Stimulated activated CD8-positive, alpha-beta memory T cell treated with anti-CD3 and anti-CD28 coated beads, Interleukin-12 subunit alpha, Interleukin-12 subunit beta, amount 100 ng/mL, for 4 hours (primary cell): ENCODE measurements around the gene TOR4A.
"Not testable (repeated sequence)": the region's sequence is repeated elsewhere in the genome, so short reads cannot be mapped to it uniquely, and the experiment has no call there.

Source experiments
- DNase-seq: peaks from one replicate; pipeline ENCODE4 v3.0.0-alpha.2; 2020; ENCODE audit warnings: low read depth

Gene TOR4A

DNA sequence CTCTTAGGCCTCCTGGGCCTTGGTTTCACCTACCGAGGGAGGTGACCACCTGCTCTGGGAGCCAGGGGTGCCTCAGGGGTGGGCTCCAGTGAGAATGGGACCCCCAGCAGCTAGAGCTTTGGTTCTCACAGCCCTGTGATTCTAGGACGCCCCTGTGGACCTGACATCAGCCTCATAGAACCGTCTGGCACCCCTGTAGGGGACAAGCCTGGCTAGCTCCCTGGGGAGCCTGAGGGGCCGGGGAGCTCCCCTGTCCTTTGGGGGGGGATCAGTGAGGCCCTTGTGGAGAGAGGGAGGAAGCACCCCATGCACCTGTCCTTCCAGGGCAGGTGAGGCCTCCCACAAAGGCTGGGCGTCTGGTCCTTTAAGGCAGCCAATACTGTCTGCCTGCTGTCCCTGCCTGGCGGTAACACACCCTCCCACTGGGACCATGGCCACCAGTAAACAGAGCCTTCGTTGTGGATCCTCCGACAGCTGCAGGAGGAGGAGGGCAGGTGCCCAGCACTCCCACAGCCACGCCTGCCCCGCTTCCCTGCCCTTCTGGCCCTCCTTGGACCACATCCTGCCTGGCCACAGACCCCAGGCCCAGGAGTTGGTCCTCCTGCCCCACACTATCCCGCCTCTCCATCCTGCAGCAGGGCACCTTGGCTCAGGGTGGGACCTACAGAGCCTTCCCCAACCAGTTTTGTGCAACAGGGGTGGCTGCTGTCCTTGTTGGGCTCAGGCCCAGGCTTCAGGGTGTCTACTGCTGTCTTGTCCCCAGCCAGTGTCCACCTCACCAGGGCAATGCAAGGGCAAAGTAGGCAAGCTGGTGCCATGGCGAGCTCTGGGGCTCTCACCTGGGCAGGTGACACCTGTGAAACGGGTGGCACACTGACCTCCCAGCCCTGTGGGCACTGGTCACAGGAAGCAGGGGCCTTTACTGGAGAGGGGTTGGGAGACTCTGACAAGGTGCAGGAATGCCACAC, 39.5 kb upstream of the TOR4A start:
- DNase-seq, result no peak

GRCh38 chr9:137239541-137240200, 37.9 kb upstream of the TOR4A start:
- not testable (repeated sequence) for DNase-seq

- DNase-seq, result peak; percentile 68
Observed at GRCh38 chr9:137240318-137240840, 37.1 kb upstream of the TOR4A start.

GRCh38 chr9:137240841-137241489, 36.6 kb upstream of the TOR4A start, which contains the start of gene TUBB4B:
Gene TUBB4B (plus strand): TSS chr9:137241287. CDS start chr9:137241361, 74 bp downstream.
- peak; percentile 92 for DNase-seq

- peak; percentile 65 for DNase-seq
Observed at GRCh38 chr9:137241490-137242268, 35.8 kb upstream of the TOR4A start.

DNA sequence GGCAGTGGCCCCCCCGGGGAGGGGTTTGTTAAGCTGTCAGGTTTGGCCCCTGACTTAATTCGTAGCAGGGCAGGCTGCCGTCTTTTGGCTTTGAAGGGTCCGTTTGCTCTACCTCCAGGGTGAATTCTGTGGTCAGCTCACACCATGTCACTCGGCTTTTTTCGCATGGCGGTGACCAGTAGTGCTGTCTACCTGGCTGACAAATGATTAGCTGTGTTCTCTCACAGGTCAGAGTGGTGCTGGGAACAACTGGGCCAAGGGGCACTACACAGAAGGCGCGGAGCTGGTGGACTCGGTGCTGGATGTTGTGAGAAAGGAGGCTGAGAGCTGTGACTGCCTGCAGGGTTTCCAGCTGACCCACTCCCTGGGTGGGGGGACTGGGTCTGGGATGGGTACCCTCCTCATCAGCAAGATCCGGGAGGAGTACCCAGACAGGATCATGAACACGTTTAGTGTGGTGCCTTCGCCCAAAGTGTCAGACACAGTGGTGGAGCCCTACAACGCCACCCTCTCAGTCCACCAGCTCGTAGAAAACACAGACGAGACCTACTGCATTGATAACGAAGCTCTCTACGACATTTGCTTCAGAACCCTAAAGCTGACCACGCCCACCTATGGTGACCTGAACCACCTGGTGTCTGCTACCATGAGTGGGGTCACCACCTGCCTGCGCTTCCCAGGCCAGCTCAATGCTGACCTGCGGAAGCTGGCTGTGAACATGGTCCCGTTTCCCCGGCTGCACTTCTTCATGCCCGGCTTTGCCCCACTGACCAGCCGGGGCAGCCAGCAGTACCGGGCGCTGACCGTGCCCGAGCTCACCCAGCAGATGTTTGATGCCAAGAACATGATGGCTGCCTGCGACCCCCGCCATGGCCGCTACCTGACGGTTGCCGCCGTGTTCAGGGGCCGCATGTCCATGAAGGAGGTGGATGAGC, 35.0 kb upstream of the TOR4A start:
- no peak for DNase-seq

DNA sequence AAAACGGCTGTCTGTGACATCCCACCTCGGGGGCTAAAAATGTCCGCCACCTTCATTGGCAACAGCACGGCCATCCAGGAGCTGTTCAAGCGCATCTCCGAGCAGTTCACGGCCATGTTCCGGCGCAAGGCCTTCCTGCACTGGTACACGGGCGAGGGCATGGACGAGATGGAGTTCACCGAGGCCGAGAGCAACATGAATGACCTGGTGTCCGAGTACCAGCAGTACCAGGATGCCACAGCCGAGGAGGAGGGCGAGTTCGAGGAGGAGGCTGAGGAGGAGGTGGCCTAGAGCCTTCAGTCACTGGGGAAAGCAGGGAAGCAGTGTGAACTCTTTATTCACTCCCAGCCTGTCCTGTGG, 34.3 kb upstream of the TOR4A start:
- DNase-seq, result not testable (repeated sequence)

DNA sequence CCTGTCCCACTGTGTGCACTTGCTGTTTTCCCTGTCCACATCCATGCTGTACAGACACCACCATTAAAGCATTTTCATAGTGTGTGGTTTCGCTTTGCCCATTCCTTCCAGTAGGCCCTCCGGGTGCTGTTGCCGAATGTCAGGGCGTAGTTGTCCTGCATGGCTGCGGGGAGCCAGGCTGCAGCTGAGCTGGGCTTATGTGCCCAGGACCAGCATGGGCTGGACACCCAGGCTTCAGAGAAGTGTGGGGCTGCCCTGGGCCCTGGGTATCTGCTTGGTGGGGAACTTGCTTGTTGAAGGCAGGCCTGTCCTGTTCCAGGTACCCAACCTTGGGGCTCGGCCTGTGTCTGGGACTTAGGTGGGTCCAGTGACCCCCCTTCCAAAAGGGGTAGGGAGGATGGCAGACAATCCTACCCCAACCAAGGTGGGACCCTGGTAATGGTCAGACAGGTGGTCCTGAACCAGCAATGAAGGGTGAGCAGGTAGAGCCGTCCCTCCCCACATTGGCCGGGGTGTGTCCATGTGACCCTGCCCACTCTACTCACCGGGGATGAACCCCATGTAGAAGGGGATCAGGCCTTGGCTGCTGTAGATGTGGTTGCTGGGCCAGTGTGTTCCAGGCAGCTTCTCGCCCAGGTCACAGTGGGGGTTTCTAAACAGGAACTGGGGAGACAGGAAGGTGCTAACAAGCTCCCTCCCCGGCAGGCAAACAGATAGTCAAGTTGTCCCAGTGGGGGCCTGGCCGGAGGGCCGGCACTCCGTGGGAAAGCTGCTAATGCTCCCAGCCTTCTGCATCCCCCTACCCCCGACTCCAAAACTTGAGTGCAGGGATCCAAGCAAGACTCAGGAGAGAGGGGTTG, 33.7 kb upstream of the TOR4A start:
- no peak for DNase-seq

DNA sequence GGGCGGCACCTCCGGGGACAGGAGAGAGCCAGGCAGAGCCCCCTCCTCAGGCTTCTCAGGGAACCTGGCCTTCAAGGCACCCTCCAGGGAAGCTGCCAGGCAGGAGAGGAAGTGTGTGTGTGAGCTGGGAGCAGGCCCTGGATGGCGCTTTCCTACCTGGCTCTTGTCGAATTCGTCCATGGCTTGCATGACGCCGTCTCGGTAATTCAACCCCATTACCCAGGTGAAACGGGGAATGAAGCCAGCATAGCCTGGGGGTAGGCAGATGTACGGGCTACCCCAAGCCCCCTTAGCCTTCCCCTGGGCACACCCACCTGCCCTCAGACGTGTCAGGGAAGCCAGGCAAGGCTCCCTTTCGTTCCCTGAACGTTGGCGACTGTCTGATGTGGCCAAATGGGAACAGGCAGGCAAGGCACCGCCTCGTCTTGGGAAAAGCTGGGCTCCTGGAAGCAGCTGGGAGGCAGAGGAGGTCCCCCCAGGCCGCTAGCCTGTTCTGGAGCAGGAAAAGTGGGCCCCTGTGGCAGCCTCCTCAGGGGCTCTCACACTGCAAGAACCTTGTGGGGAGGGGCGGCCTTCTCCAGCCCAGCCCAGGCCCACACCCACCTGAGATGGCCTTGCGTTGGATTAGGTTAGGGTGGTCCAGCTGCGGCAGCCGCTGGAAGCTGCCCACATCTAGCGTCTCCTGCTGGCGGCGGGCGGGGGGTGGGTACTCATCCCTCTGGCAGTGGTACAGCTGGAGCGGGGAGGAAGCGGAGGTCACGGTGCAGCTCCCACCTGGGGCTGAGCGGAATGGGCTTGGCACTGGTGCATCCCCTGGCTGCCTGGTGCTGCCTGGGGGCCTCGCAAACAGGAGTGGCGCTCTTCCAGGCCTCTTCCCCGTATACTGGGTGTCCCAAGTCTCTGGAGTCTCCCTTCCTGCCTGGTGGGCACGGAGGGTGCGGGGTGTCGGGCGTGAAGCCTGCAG, 32.8 kb upstream of the TOR4A start:
- no peak for DNase-seq

DNA sequence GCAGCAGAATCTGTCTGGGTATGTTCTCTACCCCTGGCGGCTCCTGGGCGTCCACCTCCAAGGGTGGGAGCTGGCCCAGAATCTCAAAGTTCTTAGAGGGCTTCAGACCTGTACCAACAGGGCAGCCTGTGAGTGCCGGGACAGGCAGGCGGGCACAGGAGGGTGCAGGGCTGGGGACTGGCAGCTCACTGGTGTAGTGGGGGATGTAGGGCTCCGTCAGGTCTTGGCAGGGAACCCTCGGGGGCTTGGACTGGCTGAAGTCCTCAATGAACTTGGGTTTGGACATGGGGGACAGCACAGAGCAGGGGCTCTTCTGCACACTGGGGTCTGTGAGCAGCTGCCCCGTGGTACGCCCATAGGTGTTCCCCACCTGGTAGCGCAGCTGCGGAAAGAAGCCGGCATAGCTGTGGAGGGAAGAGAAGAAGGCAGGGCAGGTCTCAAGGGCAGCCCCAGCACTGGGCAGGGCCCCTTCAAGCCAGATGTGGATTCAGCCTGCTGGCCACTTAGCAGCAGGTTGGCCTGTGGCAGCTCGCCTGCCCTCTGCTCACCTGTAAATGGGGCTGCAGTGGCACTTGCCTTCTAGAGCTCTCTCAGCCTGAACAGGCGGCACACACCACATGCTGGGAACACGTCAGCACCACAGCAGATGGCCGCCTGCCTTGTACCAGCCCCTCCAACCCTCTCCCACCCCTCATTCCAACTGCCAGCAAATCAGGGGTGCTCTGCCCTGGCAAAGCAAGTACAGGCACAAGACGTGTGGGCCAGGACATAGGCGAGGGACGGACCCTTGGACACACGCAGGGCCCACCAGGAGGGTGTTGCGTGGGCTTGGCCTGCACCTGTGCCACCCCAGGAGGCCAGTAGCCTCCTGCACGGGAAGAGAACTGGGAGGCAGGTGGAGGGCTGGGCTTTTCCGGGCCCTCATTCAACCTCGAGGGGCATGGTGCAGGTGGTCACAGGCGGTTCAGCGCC, 31.8 kb upstream of the TOR4A start:
- DNase-seq, result no peak

DNA sequence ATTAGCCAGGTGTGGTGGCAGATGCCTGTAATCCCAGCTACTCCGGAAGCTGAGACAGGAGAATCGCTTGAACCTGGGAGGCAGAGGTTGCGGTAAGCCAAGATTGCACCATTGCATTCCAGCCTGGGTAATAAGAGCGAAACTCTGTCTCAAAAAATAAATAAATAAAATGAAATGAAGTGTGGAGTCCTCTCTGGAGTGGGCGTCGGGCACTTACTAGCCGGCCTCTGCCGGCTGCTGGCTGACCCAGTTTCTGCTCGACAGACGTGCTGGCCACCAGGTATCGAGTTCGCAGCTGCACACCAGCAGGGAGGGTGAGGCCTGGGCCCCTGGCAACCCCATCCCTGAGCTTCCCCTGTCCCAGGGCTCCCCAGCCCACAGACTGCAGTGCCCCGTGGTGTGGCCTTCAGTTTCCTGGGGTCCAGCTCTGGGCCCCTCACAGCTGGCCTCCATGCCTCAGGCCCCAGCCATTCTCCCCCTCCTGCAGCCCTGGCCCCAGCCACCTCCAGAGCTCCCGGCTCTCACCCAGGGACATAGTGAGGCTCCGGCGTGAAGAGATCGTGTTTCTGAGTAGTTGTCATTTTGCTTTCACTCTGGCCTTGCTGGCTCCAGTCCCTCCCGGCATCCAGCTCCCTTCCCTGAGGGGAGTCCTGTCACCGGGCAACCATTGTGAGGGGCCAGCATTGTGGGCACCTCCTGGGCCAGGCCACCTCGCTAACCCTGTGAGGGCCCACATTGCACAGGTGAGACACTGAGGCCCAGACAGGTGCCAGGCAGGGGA, 30.2 kb upstream of the TOR4A start:
- no peak for DNase-seq

DNA sequence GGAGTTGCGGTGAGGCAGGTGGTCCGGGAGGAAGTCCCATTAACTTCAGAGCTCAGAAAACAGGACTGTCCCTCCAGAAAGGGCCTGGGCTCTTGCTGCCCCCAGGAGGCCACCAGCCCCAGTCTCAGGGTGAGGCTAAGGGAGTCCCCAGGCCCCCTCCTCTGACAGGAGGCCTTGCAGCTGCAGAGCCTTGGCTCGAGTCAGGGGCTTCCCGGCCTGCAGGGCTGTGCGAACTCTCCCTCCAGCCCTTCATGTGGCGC, 29.7 kb upstream of the TOR4A start:
- DNase-seq, result no peak

GRCh38 chr9:137250329-137251193, 27.0 kb upstream of the TOR4A start:
- no peak for DNase-seq

DNA sequence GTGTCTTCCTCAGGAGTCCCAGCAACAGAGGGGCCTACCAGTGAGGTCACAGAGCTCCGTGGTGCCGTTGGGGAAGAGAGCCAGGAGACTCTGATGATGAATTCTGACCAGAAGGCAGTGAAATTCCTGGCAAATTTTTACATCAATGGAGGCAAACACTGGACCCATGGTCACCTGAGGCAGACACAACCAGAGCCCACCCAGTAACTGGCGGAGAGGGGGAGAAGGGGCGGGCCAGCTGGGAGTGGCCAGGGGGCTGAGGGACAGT, 26.4 kb upstream of the TOR4A start, which contains the start of gene STPG3:
STPG3 (plus strand) TSS at position 93 of the 268 bp plus-strand sequence; CDS start at position 94, 1 bp downstream.
- DNase-seq, result no peak

DNA sequence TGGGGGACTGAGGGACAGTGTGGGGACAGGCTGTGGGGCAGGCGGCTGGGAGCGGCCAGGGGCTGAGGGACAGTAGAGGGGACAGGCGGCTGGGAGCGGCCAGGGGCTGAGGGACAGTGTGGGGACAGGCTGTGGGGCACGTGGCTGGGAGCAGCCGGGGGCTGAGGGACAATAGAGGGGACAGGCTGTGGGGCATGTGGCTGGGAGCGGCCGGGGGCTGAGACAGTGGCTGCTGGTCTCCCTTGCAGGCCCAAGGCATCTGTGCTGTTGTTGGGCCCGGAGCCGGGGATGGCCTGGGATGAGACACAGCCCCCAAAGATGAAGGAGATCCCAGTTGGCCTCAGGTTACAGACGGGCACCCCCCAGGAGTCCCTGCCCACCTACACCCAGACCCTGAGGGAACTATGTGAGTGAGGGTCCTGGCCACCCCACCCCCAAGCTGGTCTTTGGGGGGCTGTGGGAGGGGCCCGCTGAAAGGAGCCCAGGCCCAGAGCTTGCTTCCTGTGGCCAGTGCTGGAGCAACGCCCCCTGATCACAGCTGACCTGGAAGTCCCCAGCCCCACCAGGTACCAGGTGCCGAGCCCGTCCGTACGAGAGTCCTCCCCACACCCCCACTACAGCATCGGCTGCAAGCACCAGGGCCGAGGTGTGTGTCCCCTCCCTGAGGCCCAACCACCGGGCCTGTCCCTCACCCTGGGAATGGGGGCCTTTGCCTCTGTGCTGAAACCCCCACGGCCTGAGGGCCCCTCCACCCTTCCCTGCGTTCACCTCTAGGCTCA, 25.8 kb upstream of the TOR4A start:
- DNase-seq, result no peak
